ENCODE data around the gene SORBS1.

DNA sequence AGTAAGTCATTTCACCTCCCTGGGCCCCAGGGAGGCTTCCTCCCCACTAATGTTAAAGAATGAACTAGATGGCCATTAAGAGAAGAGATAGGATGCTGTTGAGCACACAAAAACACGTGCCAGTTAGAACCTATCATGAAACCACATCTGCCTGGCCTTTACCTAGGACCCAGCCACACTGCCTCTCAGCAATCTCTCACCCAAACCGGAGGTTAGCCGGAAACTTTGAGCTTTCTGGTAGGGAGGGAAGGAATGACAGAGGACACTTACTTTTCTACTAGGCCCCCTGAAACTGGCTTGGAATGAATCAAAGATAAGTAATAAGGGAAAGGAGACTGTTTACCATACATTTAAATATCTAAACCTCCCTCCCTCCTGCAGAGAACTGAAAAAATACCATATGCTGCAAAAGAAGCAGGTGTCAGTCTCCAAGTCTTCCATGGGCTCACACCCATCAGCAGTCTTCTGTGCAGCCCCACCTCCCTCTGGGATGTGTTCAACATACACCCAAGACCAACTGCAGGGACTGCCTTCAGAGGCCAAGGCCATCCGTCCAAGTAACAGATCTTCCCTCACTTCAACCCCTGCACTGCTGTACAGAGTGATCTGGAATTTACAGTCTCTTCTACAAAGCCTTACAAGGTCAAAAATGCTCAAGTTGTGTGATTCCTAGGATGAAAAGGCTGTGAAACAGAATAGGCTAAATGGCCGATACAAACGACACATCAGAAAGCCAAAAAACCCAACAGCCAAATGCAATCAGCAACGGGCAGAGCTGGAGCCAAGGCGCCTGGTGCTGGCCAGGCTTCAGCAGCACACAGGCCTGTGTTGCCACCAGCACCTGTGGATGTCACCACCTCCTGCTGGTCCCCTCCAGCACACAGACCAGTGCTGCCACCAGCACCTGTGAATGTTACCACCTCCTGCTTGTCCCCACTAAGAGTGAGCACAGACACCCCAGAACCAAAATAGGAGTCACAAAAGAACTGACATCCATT is 42.4 kb downstream of the SORBS1 start:
- TF ChIP-seq TAF1 (IDR thresholded peaks at IDR 0.05; ENCODE audit: low read depth), result no peak
- no peak for TF ChIP-seq CEBPB (IDR thresholded peaks at IDR 0.05)
- TF ChIP-seq MAX (IDR thresholded peaks at IDR 0.05), result no peak
- TF ChIP-seq REST (IDR thresholded peaks at IDR 0.05; ENCODE audit: low read depth), result no peak
- no peak for TF ChIP-seq EP300 (IDR thresholded peaks at IDR 0.05; ENCODE audit: borderline replicate concordance)
- no peak for TF ChIP-seq NFIC (IDR thresholded peaks at IDR 0.05)
- no peak for TF ChIP-seq ZBTB7A (IDR thresholded peaks at IDR 0.05; ENCODE audit: low read depth)
- no peak for TF ChIP-seq EGR1 (IDR thresholded peaks at IDR 0.05)
- no peak for TF ChIP-seq FOXM1 (IDR thresholded peaks at IDR 0.05; ENCODE audit: borderline replicate concordance, low read depth)
- TF ChIP-seq YY1 (IDR thresholded peaks at IDR 0.05; ENCODE audit: low read depth), result no peak
- TF ChIP-seq RAD21 (IDR thresholded peaks at IDR 0.05; ENCODE audit: low read depth), result no peak
- no peak for TF ChIP-seq TEAD4 (IDR thresholded peaks at IDR 0.05)

Data from Ishikawa (cell line).